ENCODE data around the gene IL4I1. TPM values are rescaled to one million over a fixed set of nuclear protein-coding genes. Genes with fewer than 3 reads are reported as not detected.
"Not testable (repeated sequence)": the region's sequence is repeated elsewhere in the genome, so short reads cannot be mapped to it uniquely, and the experiment has no call there.

Gene IL4I1, protein sequence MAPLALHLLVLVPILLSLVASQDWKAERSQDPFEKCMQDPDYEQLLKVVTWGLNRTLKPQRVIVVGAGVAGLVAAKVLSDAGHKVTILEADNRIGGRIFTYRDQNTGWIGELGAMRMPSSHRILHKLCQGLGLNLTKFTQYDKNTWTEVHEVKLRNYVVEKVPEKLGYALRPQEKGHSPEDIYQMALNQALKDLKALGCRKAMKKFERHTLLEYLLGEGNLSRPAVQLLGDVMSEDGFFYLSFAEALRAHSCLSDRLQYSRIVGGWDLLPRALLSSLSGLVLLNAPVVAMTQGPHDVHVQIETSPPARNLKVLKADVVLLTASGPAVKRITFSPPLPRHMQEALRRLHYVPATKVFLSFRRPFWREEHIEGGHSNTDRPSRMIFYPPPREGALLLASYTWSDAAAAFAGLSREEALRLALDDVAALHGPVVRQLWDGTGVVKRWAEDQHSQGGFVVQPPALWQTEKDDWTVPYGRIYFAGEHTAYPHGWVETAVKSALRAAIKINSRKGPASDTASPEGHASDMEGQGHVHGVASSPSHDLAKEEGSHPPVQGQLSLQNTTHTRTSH
- 0.25 and 1.1 TPM in 2 replicates for total RNA-seq (2012; rRNA removed)

DNA sequence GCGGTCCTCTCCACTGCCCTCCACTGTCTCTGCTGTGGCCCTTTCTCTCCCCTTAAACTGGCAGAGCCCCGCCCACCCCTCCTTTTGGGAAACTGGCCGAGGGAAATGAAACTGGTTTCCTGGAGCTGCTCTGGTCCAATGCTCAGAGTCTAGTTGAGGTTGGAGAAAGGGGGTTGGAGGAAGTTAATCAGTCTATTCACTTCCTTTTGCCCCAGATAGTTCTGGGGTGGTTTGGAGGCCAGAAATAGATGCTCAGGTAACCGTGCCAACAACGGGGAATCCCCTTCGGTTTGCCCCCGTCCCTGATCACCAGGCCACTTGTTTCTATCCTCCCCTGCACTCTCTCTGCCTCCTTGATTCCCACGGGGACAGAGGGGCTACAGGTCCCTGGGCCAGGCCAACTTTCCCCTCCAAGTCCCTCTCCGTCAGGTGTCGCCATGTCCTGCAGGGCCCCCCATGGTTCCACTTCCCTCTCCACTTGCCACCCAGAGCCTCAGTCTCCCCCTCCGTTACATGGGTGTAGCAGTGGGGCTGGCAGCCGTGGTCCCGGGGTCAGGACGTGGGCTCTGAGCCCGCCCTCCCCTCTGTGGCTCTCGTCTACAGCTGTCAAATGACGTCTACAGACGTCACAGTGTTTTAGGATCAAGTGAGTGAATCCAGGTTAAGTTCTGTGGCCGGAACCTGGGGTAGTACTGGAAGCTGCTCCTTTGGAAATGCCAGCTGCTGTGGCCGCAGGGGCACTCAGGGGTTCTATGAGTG is at the start of gene IL4I1:
TSS of gene IL4I1 (minus strand) at position 25 of the 759 bp plus-strand sequence. CDS start 727 bp downstream, outside the sequence.
- Histone ChIP-seq H3K9ac (ENCODE audit: low read depth, low read length) (no peak within 1 kb of the TSS), H3K4me1 (ENCODE audit: control insufficient read depth, insufficient read depth, low read length) (peaks cover 15% of the 10 kb centered on the region), H3K9me3 (replicated peaks; ENCODE audit: low read length) (no peaks in the 10 kb centered on the region), H3K36me3 (ENCODE audit: insufficient read depth, low read length) (no peaks in the 10 kb centered on the region), H3K27me3 (ENCODE audit: control insufficient read depth, insufficient read depth, low read length) (peaks cover 4% of the 10 kb centered on the region), H3K4me2 (ENCODE audit: low read length) (peak within 1 kb of the TSS; percentile 26), H3K4me3 (ENCODE audit: low read length) (peak within 1 kb of the TSS; percentile 13)

DNA sequence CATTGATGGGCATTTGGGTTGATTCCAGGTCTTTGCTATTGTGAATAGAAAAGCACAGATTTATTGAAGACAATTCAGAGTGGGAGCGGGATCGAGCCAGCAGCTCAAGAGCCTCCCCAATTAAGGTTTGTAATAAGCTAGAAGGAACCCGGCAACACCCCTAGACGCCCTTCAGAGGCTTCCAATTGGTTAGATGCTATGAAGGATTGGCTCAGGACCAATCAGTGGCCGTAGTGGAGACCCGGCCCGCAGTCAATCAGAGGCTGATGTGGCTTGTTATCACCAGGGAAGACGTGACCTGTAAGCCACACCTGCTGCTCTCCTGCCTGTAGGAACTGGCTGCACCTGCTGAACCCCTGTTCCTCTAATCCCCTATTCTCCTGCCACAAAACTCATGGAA is 49.7 kb upstream of the IL4I1 start:
- no peaks in the 10 kb centered on the region for H3K4me1 ChIP-seq (ENCODE audit: control insufficient read depth, insufficient read depth, low read length)
- H3K9ac ChIP-seq (ENCODE audit: low read depth, low read length) = no peak overlapping the region

DNA sequence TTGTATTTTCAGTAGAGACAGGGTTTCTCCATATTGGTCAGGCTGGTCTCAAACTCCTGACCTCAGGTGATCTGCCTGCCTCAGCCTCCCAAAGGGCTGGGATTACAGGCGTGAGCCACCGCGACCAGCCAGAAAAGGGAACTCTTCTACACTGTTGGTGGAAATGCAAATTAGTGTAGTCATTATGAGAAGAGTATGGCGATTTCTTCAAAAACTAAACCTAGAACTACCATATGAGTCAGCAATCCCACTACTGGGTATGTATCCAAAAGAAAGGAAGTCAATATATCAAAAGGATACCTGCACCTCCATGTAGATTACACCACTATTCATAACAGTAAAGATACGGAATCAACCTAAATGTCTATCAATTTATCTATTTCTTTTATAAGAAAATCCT is 47.9 kb upstream of the IL4I1 start:
- H3K27me3 ChIP-seq (ENCODE audit: control insufficient read depth, insufficient read depth, low read length) = peaks cover 18% of the 10 kb centered on the region
- not testable (repeated sequence) for H3K4me3 ChIP-seq (ENCODE audit: low read length); H3K9me3 ChIP-seq (replicated peaks; ENCODE audit: low read length); H3K4me2 ChIP-seq (ENCODE audit: low read length); H3K4me1 ChIP-seq (ENCODE audit: control insufficient read depth, insufficient read depth, low read length); H3K9ac ChIP-seq (ENCODE audit: low read depth, low read length); H3K36me3 ChIP-seq (ENCODE audit: insufficient read depth, low read length)

More for the DNA sequence above, 49.7 kb upstream of the IL4I1 start:
- H3K4me3 ChIP-seq (ENCODE audit: low read length) = no peak overlapping the region
- no peaks in the 10 kb centered on the region for H3K9me3 ChIP-seq (replicated peaks; ENCODE audit: low read length)
- peaks cover 9% of the 10 kb centered on the region for H3K27me3 ChIP-seq (ENCODE audit: control insufficient read depth, insufficient read depth, low read length)
- no peak overlapping the region for H3K4me2 ChIP-seq (ENCODE audit: low read length)
- H3K36me3 ChIP-seq (ENCODE audit: insufficient read depth, low read length) = no peaks in the 10 kb centered on the region

DNA sequence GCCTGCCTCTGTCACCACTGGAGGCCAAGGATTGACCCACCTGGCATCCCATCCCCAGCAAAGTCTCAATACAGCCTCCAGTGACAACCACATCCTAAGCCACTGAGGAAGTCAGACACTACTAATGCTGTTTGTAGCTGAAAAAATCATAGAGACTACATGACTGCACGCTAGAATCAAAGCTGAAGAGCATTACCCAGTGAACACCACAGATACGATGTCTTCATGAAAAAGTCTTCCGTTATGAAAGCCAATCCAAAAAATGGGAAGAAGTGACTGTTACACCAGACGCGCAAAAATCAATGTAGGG is 43.8 kb upstream of the IL4I1 start:
- H3K4me1 ChIP-seq (ENCODE audit: control insufficient read depth, insufficient read depth, low read length) = peaks cover 3% of the 10 kb centered on the region
- no peaks in the 10 kb centered on the region for H3K36me3 ChIP-seq (ENCODE audit: insufficient read depth, low read length)
- H3K9me3 ChIP-seq (replicated peaks; ENCODE audit: low read length) = no peaks in the 10 kb centered on the region
- no peak overlapping the region for H3K4me3 ChIP-seq (ENCODE audit: low read length)
- peaks cover 11% of the 10 kb centered on the region for H3K27me3 ChIP-seq (ENCODE audit: control insufficient read depth, insufficient read depth, low read length)
- no peak overlapping the region for H3K4me2 ChIP-seq (ENCODE audit: low read length)
- no peak overlapping the region for H3K9ac ChIP-seq (ENCODE audit: low read depth, low read length)

DNA sequence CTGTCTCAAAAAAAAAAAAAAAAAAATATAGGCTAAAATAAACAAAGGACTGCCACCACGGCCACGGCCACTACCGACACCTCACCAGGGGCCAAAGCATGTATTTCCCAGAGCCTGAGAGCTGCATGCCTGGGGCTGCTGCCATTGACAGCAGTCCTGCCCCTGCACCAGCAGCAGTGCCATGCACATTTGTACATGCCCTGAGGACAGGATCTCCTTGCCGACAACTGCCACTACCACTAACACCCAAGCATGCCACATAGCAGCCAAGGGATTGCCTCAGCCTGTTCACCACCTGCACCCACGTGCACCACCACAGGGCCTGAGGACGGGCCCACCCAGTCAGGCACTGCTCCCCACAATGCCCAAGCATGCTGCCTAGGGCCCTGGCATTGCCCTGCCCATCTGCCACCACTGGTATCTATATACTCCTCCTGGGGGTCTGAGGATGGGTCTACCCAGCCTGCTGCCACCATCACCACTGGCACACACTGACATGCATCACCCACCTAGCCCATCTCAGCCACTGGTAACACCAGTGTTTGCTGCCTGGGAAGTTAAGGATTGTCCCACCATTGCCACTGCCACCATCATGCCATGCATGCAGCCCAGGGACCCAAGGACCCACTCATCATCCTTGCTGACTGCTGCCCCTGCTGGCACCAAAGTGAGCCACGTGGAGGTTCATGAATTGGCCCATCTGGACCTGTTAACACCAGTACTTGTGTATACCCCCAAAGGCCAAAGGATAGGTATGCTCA is 43.2 kb upstream of the IL4I1 start:
- no peaks in the 10 kb centered on the region for H3K9me3 ChIP-seq (replicated peaks; ENCODE audit: low read length)

DNA sequence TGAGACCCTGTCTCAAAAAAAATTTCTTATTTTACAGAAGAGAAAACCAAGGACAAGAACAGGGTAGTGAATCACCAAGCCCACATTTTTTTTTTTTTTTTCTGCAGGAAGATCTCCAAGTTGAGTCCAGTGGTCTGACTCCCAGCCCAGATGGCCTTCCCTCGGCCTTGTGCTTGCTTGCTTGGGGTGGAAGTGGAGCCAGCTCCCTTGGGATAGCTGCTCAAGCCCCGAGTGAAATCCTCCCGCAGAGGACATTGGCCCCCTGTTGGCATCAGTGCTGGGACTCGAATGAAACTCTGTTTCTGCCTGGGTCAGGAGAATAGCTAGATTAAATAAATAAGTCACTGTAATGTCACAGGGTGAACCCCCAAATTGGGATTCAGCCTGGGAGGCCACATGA is 42.0 kb upstream of the IL4I1 start:
- no peak overlapping the region for H3K4me2 ChIP-seq (ENCODE audit: low read length)
- no peak overlapping the region for H3K9ac ChIP-seq (ENCODE audit: low read depth, low read length)
- H3K36me3 ChIP-seq (ENCODE audit: insufficient read depth, low read length) = no peaks in the 10 kb centered on the region
- H3K27me3 ChIP-seq (ENCODE audit: control insufficient read depth, insufficient read depth, low read length) = peaks cover 11% of the 10 kb centered on the region
- H3K4me3 ChIP-seq (ENCODE audit: low read length) = no peak overlapping the region
- H3K9me3 ChIP-seq (replicated peaks; ENCODE audit: low read length) = no peaks in the 10 kb centered on the region
- peaks cover 3% of the 10 kb centered on the region for H3K4me1 ChIP-seq (ENCODE audit: control insufficient read depth, insufficient read depth, low read length)

More for the DNA sequence above, 43.2 kb upstream of the IL4I1 start:
- Histone ChIP-seq H3K9ac (ENCODE audit: low read depth, low read length) (no peak overlapping the region), H3K4me3 (ENCODE audit: low read length) (no peak overlapping the region), H3K27me3 (ENCODE audit: control insufficient read depth, insufficient read depth, low read length) (peaks cover 11% of the 10 kb centered on the region), H3K36me3 (ENCODE audit: insufficient read depth, low read length) (no peaks in the 10 kb centered on the region), H3K4me2 (ENCODE audit: low read length) (no peak overlapping the region), H3K4me1 (ENCODE audit: control insufficient read depth, insufficient read depth, low read length) (peaks cover 3% of the 10 kb centered on the region)

DNA sequence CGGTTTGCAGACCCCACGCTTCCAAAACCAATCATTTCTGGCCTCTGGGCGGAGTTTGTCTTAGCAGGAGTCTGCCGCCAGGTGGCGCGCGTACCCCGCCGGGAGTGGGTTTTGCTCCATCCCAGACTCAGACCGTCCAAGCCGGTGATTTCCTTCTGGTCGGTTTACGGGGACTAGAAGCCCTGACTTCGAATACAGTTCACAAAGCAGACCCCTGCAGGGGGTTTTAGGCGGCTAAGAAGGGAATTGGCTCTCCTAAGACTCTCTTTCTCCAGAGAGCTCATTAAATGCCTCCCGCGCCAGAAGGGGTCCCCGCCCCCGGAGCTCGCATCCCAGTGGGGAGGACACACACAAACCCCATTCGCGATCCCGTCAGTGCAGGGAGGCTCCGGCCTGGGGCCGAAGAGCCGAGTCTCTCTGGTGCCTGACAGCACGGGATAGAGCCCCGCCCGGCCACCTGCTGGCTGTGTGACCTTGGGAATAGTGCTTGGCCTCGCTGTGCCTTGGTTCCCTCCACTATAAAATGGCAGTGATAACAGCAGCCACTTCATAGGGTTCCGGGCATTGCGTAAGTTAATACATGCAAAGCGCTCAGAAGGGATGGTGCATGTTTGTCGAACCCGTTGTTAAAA is 41.2 kb upstream of the IL4I1 start:
- peak overlapping the region; percentile 63 for H3K4me3 ChIP-seq (ENCODE audit: low read length)

DNA sequence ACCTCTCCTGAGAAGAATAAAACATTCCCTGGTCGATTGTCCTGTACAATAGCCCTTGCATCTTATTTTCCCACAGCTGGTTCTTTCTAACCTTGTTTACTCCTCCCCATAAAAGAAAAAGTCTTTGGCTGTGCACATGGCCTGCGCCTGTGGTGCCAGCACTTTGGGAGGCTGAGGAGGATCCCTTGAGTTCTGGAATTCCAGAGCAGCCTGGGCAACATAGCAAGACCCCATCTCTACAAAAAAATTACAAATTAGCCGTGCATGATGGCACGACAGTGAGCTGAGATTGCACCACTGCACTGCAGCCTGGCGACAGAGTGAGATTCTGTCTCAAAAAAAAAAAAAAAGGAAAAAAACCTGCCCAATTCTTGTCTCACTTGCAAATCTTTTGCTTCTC is 39.9 kb upstream of the IL4I1 start:
- Histone ChIP-seq H3K4me3 (ENCODE audit: low read length) (no peak overlapping the region), H3K9me3 (replicated peaks; ENCODE audit: low read length) (no peaks in the 10 kb centered on the region), H3K4me1 (ENCODE audit: control insufficient read depth, insufficient read depth, low read length) (peaks cover 3% of the 10 kb centered on the region), H3K27me3 (ENCODE audit: control insufficient read depth, insufficient read depth, low read length) (peaks cover 9% of the 10 kb centered on the region), H3K36me3 (ENCODE audit: insufficient read depth, low read length) (peaks cover 10% of the 10 kb centered on the region), H3K4me2 (ENCODE audit: low read length) (no peak overlapping the region), H3K9ac (ENCODE audit: low read depth, low read length) (no peak overlapping the region)

More for the DNA sequence above, 41.2 kb upstream of the IL4I1 start:
- Histone ChIP-seq H3K9ac (ENCODE audit: low read depth, low read length) (no peak overlapping the region), H3K36me3 (ENCODE audit: insufficient read depth, low read length) (peaks cover 7% of the 10 kb centered on the region), H3K4me2 (ENCODE audit: low read length) (peak overlapping the region; percentile 84), H3K4me1 (ENCODE audit: control insufficient read depth, insufficient read depth, low read length) (peaks cover 3% of the 10 kb centered on the region), H3K27me3 (ENCODE audit: control insufficient read depth, insufficient read depth, low read length) (peaks cover 9% of the 10 kb centered on the region), H3K9me3 (replicated peaks; ENCODE audit: low read length) (no peaks in the 10 kb centered on the region)

DNA sequence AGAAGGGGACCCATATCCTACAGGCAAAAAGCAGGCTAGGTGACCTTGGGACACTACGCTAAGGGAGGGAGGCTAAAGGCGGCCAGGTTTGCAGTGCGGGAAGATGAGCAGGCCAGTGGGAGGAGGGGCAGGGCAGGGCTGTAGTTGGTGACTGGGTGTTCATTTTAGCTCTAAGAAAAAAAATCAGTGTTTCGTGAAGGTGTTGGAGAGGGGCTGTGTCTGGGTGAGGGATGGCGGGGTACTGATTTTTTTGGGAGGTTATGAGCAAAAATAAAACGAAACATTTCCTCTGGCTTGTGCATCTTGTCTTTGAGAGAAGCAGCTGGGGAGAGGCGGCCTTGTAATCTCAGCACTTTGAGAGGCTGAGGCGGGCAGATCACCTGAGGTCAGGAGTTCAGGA is 37.0 kb upstream of the IL4I1 start:
- Histone ChIP-seq H3K4me2 (ENCODE audit: low read length) (no peak overlapping the region), H3K27me3 (ENCODE audit: control insufficient read depth, insufficient read depth, low read length) (no peaks in the 10 kb centered on the region), H3K9ac (ENCODE audit: low read depth, low read length) (no peak overlapping the region), H3K9me3 (replicated peaks; ENCODE audit: low read length) (no peaks in the 10 kb centered on the region), H3K36me3 (ENCODE audit: insufficient read depth, low read length) (peaks cover 17% of the 10 kb centered on the region), H3K4me3 (ENCODE audit: low read length) (no peak overlapping the region), H3K4me1 (ENCODE audit: control insufficient read depth, insufficient read depth, low read length) (peaks cover 3% of the 10 kb centered on the region)

DNA sequence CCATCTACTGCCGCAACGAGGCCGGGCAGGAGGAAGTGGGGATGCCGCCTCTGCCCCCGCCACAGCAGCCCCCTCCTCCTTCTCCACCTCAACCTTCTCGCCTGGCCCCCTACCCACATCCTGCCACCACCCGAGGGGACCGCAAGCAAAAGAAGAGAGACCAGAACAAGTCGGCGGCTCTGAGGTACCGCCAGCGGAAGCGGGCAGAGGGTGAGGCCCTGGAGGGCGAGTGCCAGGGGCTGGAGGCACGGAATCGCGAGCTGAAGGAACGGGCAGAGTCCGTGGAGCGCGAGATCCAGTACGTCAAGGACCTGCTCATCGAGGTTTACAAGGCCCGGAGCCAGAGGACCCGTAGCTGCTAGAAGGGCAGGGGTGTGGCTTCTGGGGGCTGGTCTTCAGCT is 36.0 kb upstream of the IL4I1 start:
- H3K27me3 ChIP-seq (ENCODE audit: control insufficient read depth, insufficient read depth, low read length) = no peaks in the 10 kb centered on the region
- H3K36me3 ChIP-seq (ENCODE audit: insufficient read depth, low read length) = peaks cover 18% of the 10 kb centered on the region
- no peak overlapping the region for H3K4me3 ChIP-seq (ENCODE audit: low read length)
- peaks cover 3% of the 10 kb centered on the region for H3K4me1 ChIP-seq (ENCODE audit: control insufficient read depth, insufficient read depth, low read length)
- no peak overlapping the region for H3K9ac ChIP-seq (ENCODE audit: low read depth, low read length)
- no peaks in the 10 kb centered on the region for H3K9me3 ChIP-seq (replicated peaks; ENCODE audit: low read length)
- no peak overlapping the region for H3K4me2 ChIP-seq (ENCODE audit: low read length)

DNA sequence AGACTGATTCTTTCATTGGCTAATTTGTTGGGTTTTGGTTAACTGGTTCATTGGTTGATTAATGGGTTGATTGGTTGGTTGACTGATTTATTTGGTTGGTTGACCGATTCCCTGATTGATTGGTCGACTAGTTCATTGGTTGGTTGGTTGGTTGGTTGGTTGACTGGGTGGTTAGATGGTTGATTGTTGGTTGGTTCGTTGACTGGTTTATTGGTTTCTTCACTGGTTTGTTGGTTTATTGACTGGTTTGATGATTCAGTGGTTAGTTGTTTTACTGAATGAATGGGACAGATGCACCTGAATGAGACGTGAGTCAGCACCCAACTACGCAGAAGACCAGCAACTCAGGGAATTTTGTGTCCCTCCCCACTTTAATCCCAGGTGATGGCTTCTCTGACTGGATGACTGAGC is 35.4 kb upstream of the IL4I1 start:
- H3K4me3 ChIP-seq (ENCODE audit: low read length) = no peak overlapping the region
- no peak overlapping the region for H3K4me2 ChIP-seq (ENCODE audit: low read length)
- no peaks in the 10 kb centered on the region for H3K9me3 ChIP-seq (replicated peaks; ENCODE audit: low read length)
- no peaks in the 10 kb centered on the region for H3K27me3 ChIP-seq (ENCODE audit: control insufficient read depth, insufficient read depth, low read length)
- peaks cover 25% of the 10 kb centered on the region for H3K36me3 ChIP-seq (ENCODE audit: insufficient read depth, low read length)
- H3K9ac ChIP-seq (ENCODE audit: low read depth, low read length) = no peak overlapping the region
- H3K4me1 ChIP-seq (ENCODE audit: control insufficient read depth, insufficient read depth, low read length) = peaks cover 10% of the 10 kb centered on the region

Data from skeletal muscle satellite cell (primary cell).